IPS-11a (cell line): ENCODE measurements around the gene LYPD6B.

Source experiments
- H3K4me3 ChIP-seq: one replicate; pipeline ENCODE4 v1.5.1; 2013; ENCODE audit warnings: low read depth, low read length, control low read depth

LYPD6B gene

GRCh38 chr2:149070681-149071320, 32.3 kb downstream of the LYPD6B start:
- H3K4me3 ChIP-seq, result no peak overlapping the region

- no peak overlapping the region for H3K4me3 ChIP-seq
Measured at GRCh38 chr2:149075105-149075504, 36.6 kb downstream of the LYPD6B start.

- no peak overlapping the region for H3K4me3 ChIP-seq
Measured at GRCh38 chr2:149075853-149076252, 37.4 kb downstream of the LYPD6B start.

GRCh38 chr2:149076863-149077412, 38.4 kb downstream of the LYPD6B start:
- H3K4me3 ChIP-seq, result no peak overlapping the region

GRCh38 chr2:149077861-149078260, 39.4 kb downstream of the LYPD6B start:
- no peak overlapping the region for H3K4me3 ChIP-seq

GRCh38 chr2:149080099-149080498, 41.6 kb downstream of the LYPD6B start:
- no peak overlapping the region for H3K4me3 ChIP-seq

- no peak overlapping the region for H3K4me3 ChIP-seq
Measured at GRCh38 chr2:149080971-149081370, 42.5 kb downstream of the LYPD6B start.

- no peak overlapping the region for H3K4me3 ChIP-seq
Measured at GRCh38 chr2:149082079-149082478, 43.6 kb downstream of the LYPD6B start.

- no peak overlapping the region for H3K4me3 ChIP-seq
Measured at GRCh38 chr2:149082735-149083134, 44.2 kb downstream of the LYPD6B start.

GRCh38 chr2:149084924-149085795, 46.7 kb downstream of the LYPD6B start:
- no peak overlapping the region for H3K4me3 ChIP-seq

- H3K4me3 ChIP-seq, result no peak overlapping the region
Measured at GRCh38 chr2:149087751-149088150, 49.3 kb downstream of the LYPD6B start.

- H3K4me3 ChIP-seq, result no peak overlapping the region
Measured at GRCh38 chr2:149089068-149089467, 50.6 kb downstream of the LYPD6B start.

- H3K4me3 ChIP-seq, result no peak overlapping the region
Measured at GRCh38 chr2:149090706-149091105, 52.2 kb downstream of the LYPD6B start.

GRCh38 chr2:149093579-149093978, 55.1 kb downstream of the LYPD6B start:
- H3K4me3 ChIP-seq, result no peak overlapping the region

- H3K4me3 ChIP-seq, result no peak overlapping the region
Measured at GRCh38 chr2:149094217-149095015, 55.9 kb downstream of the LYPD6B start.

GRCh38 chr2:149098701-149099100, 60.2 kb downstream of the LYPD6B start:
- H3K4me3 ChIP-seq, result no peak overlapping the region

- H3K4me3 ChIP-seq, result no peak overlapping the region
Measured at GRCh38 chr2:149099298-149099697, 60.8 kb downstream of the LYPD6B start.

- no peak overlapping the region for H3K4me3 ChIP-seq
Measured at GRCh38 chr2:149100739-149101699, 62.5 kb downstream of the LYPD6B start.

GRCh38 chr2:149101818-149102217, 63.3 kb downstream of the LYPD6B start:
- H3K4me3 ChIP-seq, result no peak overlapping the region

GRCh38 chr2:149103081-149103620, 64.7 kb downstream of the LYPD6B start:
- no peak overlapping the region for H3K4me3 ChIP-seq
